ENCODE data around the gene TLE4. TPM values are rescaled to one million over a fixed set of nuclear protein-coding genes. Genes with fewer than 3 reads are reported as not detected.
A peak's percentile ranks its signal among the peaks of the same experiment; 100 is the strongest.

Gene TLE4
- total RNA-seq, 1 experiment from 2014 or later: 8.7 TPM

- H3K27me3 Mint-ChIP-seq (ENCODE audit: insufficient read depth, unreplicated experiment): no peaks in the 10 kb centered on the region
- H3K36me3 Mint-ChIP-seq (ENCODE audit: insufficient read depth, unreplicated experiment): no peaks in the 10 kb centered on the region
- ChIA-PET POLR2A (no interaction called here), CTCF (interaction anchor here (0.6 kb wide), 1 partner anchor 164 kb away, joined by 3 read pairs; no protein-coding TSS in a partner anchor)
- peaks cover 12% of the 10 kb centered on the region for H3K4me1 Mint-ChIP-seq (ENCODE audit: insufficient read depth, unreplicated experiment)
- no peak for DNase-seq (ENCODE audit: unreplicated experiment)
- intact Hi-C loops (cut with micrococcal nuclease): no loop called here
- H3K9me3 Mint-ChIP-seq (ENCODE audit: unreplicated experiment): no peaks in the 10 kb centered on the region
- no TSS peak for BruUV-seq (replicated peaks)
- no peak overlapping the region for H3K4me3 Mint-ChIP-seq (ENCODE audit: unreplicated experiment)
- TF ChIP-seq, protein P1, sequence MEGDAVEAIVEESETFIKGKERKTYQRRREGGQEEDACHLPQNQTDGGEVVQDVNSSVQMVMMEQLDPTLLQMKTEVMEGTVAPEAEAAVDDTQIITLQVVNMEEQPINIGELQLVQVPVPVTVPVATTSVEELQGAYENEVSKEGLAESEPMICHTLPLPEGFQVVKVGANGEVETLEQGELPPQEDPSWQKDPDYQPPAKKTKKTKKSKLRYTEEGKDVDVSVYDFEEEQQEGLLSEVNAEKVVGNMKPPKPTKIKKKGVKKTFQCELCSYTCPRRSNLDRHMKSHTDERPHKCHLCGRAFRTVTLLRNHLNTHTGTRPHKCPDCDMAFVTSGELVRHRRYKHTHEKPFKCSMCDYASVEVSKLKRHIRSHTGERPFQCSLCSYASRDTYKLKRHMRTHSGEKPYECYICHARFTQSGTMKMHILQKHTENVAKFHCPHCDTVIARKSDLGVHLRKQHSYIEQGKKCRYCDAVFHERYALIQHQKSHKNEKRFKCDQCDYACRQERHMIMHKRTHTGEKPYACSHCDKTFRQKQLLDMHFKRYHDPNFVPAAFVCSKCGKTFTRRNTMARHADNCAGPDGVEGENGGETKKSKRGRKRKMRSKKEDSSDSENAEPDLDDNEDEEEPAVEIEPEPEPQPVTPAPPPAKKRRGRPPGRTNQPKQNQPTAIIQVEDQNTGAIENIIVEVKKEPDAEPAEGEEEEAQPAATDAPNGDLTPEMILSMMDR (IDR thresholded peaks at IDR 0.05; ENCODE audit: unreplicated experiment): no peak
- no peak overlapping the region for H3K27ac Mint-ChIP-seq (ENCODE audit: low read depth, unreplicated experiment)
These were observed 115.3 kb downstream of the TLE4 start for GRCh38 chr9:79687131-79687447.

DNA sequence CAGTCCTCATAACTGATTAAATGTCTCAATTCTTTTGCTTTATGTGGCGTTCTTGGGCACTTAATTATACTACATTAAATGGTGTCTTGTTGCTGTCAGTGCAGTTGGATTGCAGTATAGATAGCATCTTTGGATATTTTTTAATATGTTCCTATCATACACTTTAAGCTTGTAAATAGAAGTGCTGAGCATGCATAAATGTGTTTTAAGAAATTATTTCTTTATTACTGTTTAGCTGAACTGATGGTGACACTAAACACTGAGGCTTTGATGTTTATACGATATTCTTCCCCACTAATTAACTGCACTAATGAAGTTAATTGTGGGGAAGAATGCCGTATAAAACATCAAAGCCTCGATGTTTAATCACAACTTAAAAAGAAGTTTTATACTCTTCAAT lies 116.6 kb downstream of the TLE4 start:
- ChIA-PET CTCF (interaction anchor here (1.1 kb wide), 1 partner anchor 12 kb away, joined by 3 read pairs; no protein-coding TSS in a partner anchor), POLR2A (no interaction called here)
- TF ChIP-seq, protein P1 (IDR thresholded peaks at IDR 0.05; ENCODE audit: unreplicated experiment): no peak
- no TSS peak for BruUV-seq (replicated peaks)
- Mint-ChIP-seq H3K4me3 (ENCODE audit: unreplicated experiment) (no peak overlapping the region), H3K9me3 (ENCODE audit: unreplicated experiment) (no peaks in the 10 kb centered on the region), H3K27me3 (ENCODE audit: insufficient read depth, unreplicated experiment) (no peaks in the 10 kb centered on the region), H3K27ac (ENCODE audit: low read depth, unreplicated experiment) (no peak overlapping the region), H3K36me3 (ENCODE audit: insufficient read depth, unreplicated experiment) (no peaks in the 10 kb centered on the region), H3K4me1 (ENCODE audit: insufficient read depth, unreplicated experiment) (peaks cover 12% of the 10 kb centered on the region)
- intact Hi-C loops (cut with micrococcal nuclease): no loop called here
- no peak for DNase-seq (ENCODE audit: unreplicated experiment)

DNA sequence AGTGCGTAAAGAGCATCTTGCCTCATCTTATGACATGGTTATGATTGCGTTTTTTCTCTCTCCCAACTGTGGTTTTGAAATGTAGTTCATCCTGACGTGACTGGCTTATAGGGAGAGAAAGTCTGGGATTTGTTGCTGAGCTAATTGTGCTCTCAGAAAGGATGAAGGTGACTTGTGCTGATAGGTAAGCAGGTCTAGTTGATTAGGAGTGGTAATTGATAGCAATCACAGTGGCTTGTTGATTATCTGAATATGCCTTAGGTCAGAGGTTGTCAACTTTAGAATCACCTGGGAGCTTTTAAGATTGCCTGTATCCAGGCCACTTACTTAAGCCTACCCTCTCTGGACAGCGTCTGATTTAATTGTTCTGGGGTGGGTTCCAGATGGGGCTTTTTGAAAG lies 117.8 kb downstream of the TLE4 start:
- no TSS peak for BruUV-seq (replicated peaks)
- peaks cover 12% of the 10 kb centered on the region for H3K4me1 Mint-ChIP-seq (ENCODE audit: insufficient read depth, unreplicated experiment)

GRCh38 chr9:79691496-79691895 lies 119.7 kb downstream of the TLE4 start:
- ChIA-PET POLR2A (no interaction called here), CTCF (no interaction called here)
- DNase-seq (ENCODE audit: unreplicated experiment): no peak
- intact Hi-C loops (cut with micrococcal nuclease): no loop called here
- Mint-ChIP-seq H3K4me3 (ENCODE audit: unreplicated experiment) (no peak overlapping the region), H3K27me3 (ENCODE audit: insufficient read depth, unreplicated experiment) (no peaks in the 10 kb centered on the region), H3K4me1 (ENCODE audit: insufficient read depth, unreplicated experiment) (peaks cover 7% of the 10 kb centered on the region), H3K27ac (ENCODE audit: low read depth, unreplicated experiment) (peak overlapping the region; percentile 4), H3K9me3 (ENCODE audit: unreplicated experiment) (no peaks in the 10 kb centered on the region), H3K36me3 (ENCODE audit: insufficient read depth, unreplicated experiment) (no peaks in the 10 kb centered on the region)
- BruUV-seq (replicated peaks): no TSS peak
- TF ChIP-seq, protein P1 (IDR thresholded peaks at IDR 0.05; ENCODE audit: unreplicated experiment): no peak

More for the DNA sequence above, 117.8 kb downstream of the TLE4 start:
- Mint-ChIP-seq H3K9me3 (ENCODE audit: unreplicated experiment) (no peaks in the 10 kb centered on the region), H3K36me3 (ENCODE audit: insufficient read depth, unreplicated experiment) (no peaks in the 10 kb centered on the region), H3K4me3 (ENCODE audit: unreplicated experiment) (no peak overlapping the region), H3K27me3 (ENCODE audit: insufficient read depth, unreplicated experiment) (no peaks in the 10 kb centered on the region), H3K27ac (ENCODE audit: low read depth, unreplicated experiment) (no peak overlapping the region)
- ChIA-PET CTCF (no interaction called here), POLR2A (no interaction called here)
- intact Hi-C loops (cut with micrococcal nuclease): no loop called here
- TF ChIP-seq, protein P1 (IDR thresholded peaks at IDR 0.05; ENCODE audit: unreplicated experiment): no peak
- no peak for DNase-seq (ENCODE audit: unreplicated experiment)
